Measurements from ENCODE around the gene YWHAQ.

- TF ChIP-seq EZH2 (IDR thresholded peaks at IDR 0.05; ENCODE audit: insufficient read depth, low read length) (no peak), CTCF (IDR thresholded peaks at IDR 0.05; ENCODE audit: insufficient read depth, low read depth, low read length) (no peak)
Observed at GRCh38 chr2:9549420-9549819, 81.4 kb downstream of the YWHAQ start.

Data from astrocyte (in vitro differentiated cells and primary cell).